Right lobe of liver (tissue), 4 donors: Measurements from ENCODE around the gene CREBBP.

Experiments used
- CTCF ChIP-seq, 4 donors: fragments of 200-600 bp in 3 of 4; fragments of 450-650 bp in 1 of 4; IDR thresholded peaks; one replicate each; pipeline versions ENCODE4 v1.5.1 to v1.8.0; 2016 to 2022; ENCODE audit warnings: antibody characterized with exemption in 4 of 4, mild to moderate bottlenecking in 2 of 4
- POLR2A ChIP-seq: fragments of 450-650 bp; IDR thresholded peaks from one replicate; pipeline ENCODE4 v1.6.1; 2017; ENCODE audit warnings: antibody characterized with exemption, mild to moderate bottlenecking
- donor health status: DM: no; HTN: no; CAD: no.
- donor health status: DM: no; HTN: no; CAD: no.
- donor health status: DM: no; HTN: yes; CAD: no.

- TF ChIP-seq CTCF (IDR thresholded peaks at IDR 0.05) (no peak), POLR2A (no peak)
Observed at GRCh38 chr16:3793161-3793576, 87.3 kb downstream of the CREBBP start.
